Measurements from ENCODE around the gene LRRC7. TPM values are rescaled to one million over a fixed set of nuclear protein-coding genes. Genes with fewer than 3 reads are reported as not detected.

Gene LRRC7
- total and polyA plus RNA-seq, 2 donors (not counting 1 experiment from before 2014, with no cell fraction given) = 0.03 TPM; not detected in 1

- Histone ChIP-seq H4K20me1 (ENCODE audit: control insufficient read depth, extremely low read depth, insufficient read depth, low read length) (no peaks in the 10 kb centered on the region), H3K4me1 (ENCODE audit: control insufficient read depth, extremely low read depth, insufficient read depth, low read length) (no peaks in the 10 kb centered on the region), H3K27ac (ENCODE audit: insufficient read depth, low read length) (no peak overlapping the region), H3K36me3 (ENCODE audit: control insufficient read depth, insufficient read depth, low read length) (no peaks in the 10 kb centered on the region), H3K4me3 (replicated peaks in 1 of 4; ENCODE audit: control extremely low read depth in 1 of 4, insufficient read depth in 1 of 4, low read depth in 3 of 4, low read length in 4 of 4) (no peak overlapping the region), H3K9ac (ENCODE audit: insufficient read depth, low read length) (no peak overlapping the region), H3K27me3 (ENCODE audit: control insufficient read depth, insufficient read depth, low read length) (no peaks in the 10 kb centered on the region), H2AFZ (ENCODE audit: low read length) (no peak overlapping the region), H3K9me3 (ENCODE audit: control insufficient read depth, insufficient read depth, low read depth, low read length) (no peaks in the 10 kb centered on the region), H3K79me2 (ENCODE audit: control insufficient read depth, insufficient read depth, low read length) (no peaks in the 10 kb centered on the region), H3K4me2 (ENCODE audit: extremely low read depth, insufficient read depth, low read length) (no peak overlapping the region)
- TF ChIP-seq CTCF (conservative IDR thresholded peaks at IDR 0.05 in 1 of 2, IDR thresholded peaks at IDR 0.05 in 1 of 2; ENCODE audit: low read depth in 1 of 2, low read length in 2 of 2) = no peak
- no peak for DNase-seq (ENCODE audit: low read depth in 2 of 2)
Measured at GRCh38 chr1:69747207-69747606, 179.5 kb downstream of the LRRC7 start.

- no peak overlapping the region for H3K4me3 ChIP-seq (replicated peaks in 1 of 4; ENCODE audit: control extremely low read depth in 1 of 4, insufficient read depth in 1 of 4, low read depth in 3 of 4, low read length in 4 of 4)
- no peak for DNase-seq (ENCODE audit: low read depth in 2 of 2)
- H3K36me3 ChIP-seq (ENCODE audit: control insufficient read depth, insufficient read depth, low read length) = no peaks in the 10 kb centered on the region
- TF ChIP-seq CTCF (conservative IDR thresholded peaks at IDR 0.05 in 1 of 2, IDR thresholded peaks at IDR 0.05 in 1 of 2; ENCODE audit: low read depth in 1 of 2, low read length in 2 of 2) (no peak), EZH2 (IDR thresholded peaks at IDR 0.05; ENCODE audit: low read length, missing control alignments) (no peak)
- no peaks in the 10 kb centered on the region for H3K4me1 ChIP-seq (ENCODE audit: control insufficient read depth, extremely low read depth, insufficient read depth, low read length)
- no peak overlapping the region for H3K27ac ChIP-seq (ENCODE audit: insufficient read depth, low read length)
- H3K9me3 ChIP-seq (ENCODE audit: control insufficient read depth, insufficient read depth, low read depth, low read length) = no peaks in the 10 kb centered on the region
- no peaks in the 10 kb centered on the region for H4K20me1 ChIP-seq (ENCODE audit: control insufficient read depth, extremely low read depth, insufficient read depth, low read length)
- H3K79me2 ChIP-seq (ENCODE audit: control insufficient read depth, insufficient read depth, low read length) = no peaks in the 10 kb centered on the region
- H3K4me2 ChIP-seq (ENCODE audit: extremely low read depth, insufficient read depth, low read length) = no peak overlapping the region
- H3K9ac ChIP-seq (ENCODE audit: insufficient read depth, low read length) = no peak overlapping the region
- no peak overlapping the region for H2AFZ ChIP-seq (ENCODE audit: low read length)
- no peaks in the 10 kb centered on the region for H3K27me3 ChIP-seq (ENCODE audit: control insufficient read depth, insufficient read depth, low read length)
Measured at GRCh38 chr1:69750638-69751037, 182.9 kb downstream of the LRRC7 start.

- TF ChIP-seq EZH2 (IDR thresholded peaks at IDR 0.05; ENCODE audit: low read length, missing control alignments) (no peak), CTCF (conservative IDR thresholded peaks at IDR 0.05 in 1 of 2, IDR thresholded peaks at IDR 0.05 in 1 of 2; ENCODE audit: low read depth in 1 of 2, low read length in 2 of 2) (no peak)
- Histone ChIP-seq H3K27ac (ENCODE audit: insufficient read depth, low read length) (no peak overlapping the region), H2AFZ (ENCODE audit: low read length) (no peak overlapping the region), H3K9me3 (ENCODE audit: control insufficient read depth, insufficient read depth, low read depth, low read length) (no peaks in the 10 kb centered on the region), H3K4me3 (replicated peaks in 1 of 4; ENCODE audit: control extremely low read depth in 1 of 4, insufficient read depth in 1 of 4, low read depth in 3 of 4, low read length in 4 of 4) (no peak overlapping the region), H4K20me1 (ENCODE audit: control insufficient read depth, extremely low read depth, insufficient read depth, low read length) (no peaks in the 10 kb centered on the region), H3K9ac (ENCODE audit: insufficient read depth, low read length) (no peak overlapping the region), H3K27me3 (ENCODE audit: control insufficient read depth, insufficient read depth, low read length) (no peaks in the 10 kb centered on the region), H3K79me2 (ENCODE audit: control insufficient read depth, insufficient read depth, low read length) (no peaks in the 10 kb centered on the region), H3K4me2 (ENCODE audit: extremely low read depth, insufficient read depth, low read length) (no peak overlapping the region), H3K4me1 (ENCODE audit: control insufficient read depth, extremely low read depth, insufficient read depth, low read length) (no peaks in the 10 kb centered on the region), H3K36me3 (ENCODE audit: control insufficient read depth, insufficient read depth, low read length) (no peaks in the 10 kb centered on the region)
- DNase-seq (ENCODE audit: low read depth in 2 of 2) = no peak
Measured at GRCh38 chr1:69752831-69753230, 185.1 kb downstream of the LRRC7 start.

All from fibroblast of lung (primary cell).